ENCODE results near the gene SRGAP2C. TPM values are rescaled to one million over a fixed set of nuclear protein-coding genes. Genes with fewer than 3 reads are reported as not detected.
"Not testable (repeated sequence)": the region's sequence is repeated elsewhere in the genome, so short reads cannot be mapped to it uniquely, and the experiment has no call there.

SRGAP2C gene
- polyA plus RNA-seq, 1 donor from 2014 or later = 10.0 TPM

- H3K9ac ChIP-seq (ENCODE audit: low read length); H3F3A ChIP-seq (ENCODE audit: insufficient read depth, low read length, poor library complexity, severe bottlenecking); H3K27ac ChIP-seq (ENCODE audit: low read length); H3K4me2 ChIP-seq (ENCODE audit: low read length); H4K20me1 ChIP-seq (ENCODE audit: insufficient read depth); H3K79me2 ChIP-seq (replicated peaks; ENCODE audit: insufficient read depth, low read length); H3K4me3 ChIP-seq (ENCODE audit: low read length); H2AFZ ChIP-seq (ENCODE audit: low read depth, low read length); H3K9me3 ChIP-seq (ENCODE audit: low read length); H3K9me2 ChIP-seq (ENCODE audit: insufficient read depth, low read length); H3K27me3 ChIP-seq (ENCODE audit: insufficient read depth, low read depth, low read length); H3K36me3 ChIP-seq (ENCODE audit: insufficient read depth, low read length): not testable (repeated sequence)
These were observed 171.1 kb downstream of the SRGAP2C start for GRCh38 chr1:121355711-121356420.

GRCh38 chr1:121356819-121357218 is 172.0 kb downstream of the SRGAP2C start:
- H3K9ac ChIP-seq (ENCODE audit: low read length); H3K36me3 ChIP-seq (ENCODE audit: insufficient read depth, low read length); H3K9me2 ChIP-seq (ENCODE audit: insufficient read depth, low read length); H3K27ac ChIP-seq (ENCODE audit: low read length); H3K4me3 ChIP-seq (ENCODE audit: low read length); H3F3A ChIP-seq (ENCODE audit: insufficient read depth, low read length, poor library complexity, severe bottlenecking); H3K79me2 ChIP-seq (replicated peaks; ENCODE audit: insufficient read depth, low read length); H3K4me2 ChIP-seq (ENCODE audit: low read length); H3K27me3 ChIP-seq (ENCODE audit: insufficient read depth, low read depth, low read length); H3K9me3 ChIP-seq (ENCODE audit: low read length); H4K20me1 ChIP-seq (ENCODE audit: insufficient read depth); H2AFZ ChIP-seq (ENCODE audit: low read depth, low read length): not testable (repeated sequence)

GRCh38 chr1:121360531-121360930 is 175.8 kb downstream of the SRGAP2C start:
- not testable (repeated sequence) for H4K20me1 ChIP-seq (ENCODE audit: insufficient read depth); H3K4me3 ChIP-seq (ENCODE audit: low read length); H3K27ac ChIP-seq (ENCODE audit: low read length); H3K9me3 ChIP-seq (ENCODE audit: low read length); H3K36me3 ChIP-seq (ENCODE audit: insufficient read depth, low read length); H3K4me2 ChIP-seq (ENCODE audit: low read length); H3K9ac ChIP-seq (ENCODE audit: low read length); H3K27me3 ChIP-seq (ENCODE audit: insufficient read depth, low read depth, low read length); H3F3A ChIP-seq (ENCODE audit: insufficient read depth, low read length, poor library complexity, severe bottlenecking); H3K9me2 ChIP-seq (ENCODE audit: insufficient read depth, low read length); H2AFZ ChIP-seq (ENCODE audit: low read depth, low read length); H3K79me2 ChIP-seq (replicated peaks; ENCODE audit: insufficient read depth, low read length)

DNA sequence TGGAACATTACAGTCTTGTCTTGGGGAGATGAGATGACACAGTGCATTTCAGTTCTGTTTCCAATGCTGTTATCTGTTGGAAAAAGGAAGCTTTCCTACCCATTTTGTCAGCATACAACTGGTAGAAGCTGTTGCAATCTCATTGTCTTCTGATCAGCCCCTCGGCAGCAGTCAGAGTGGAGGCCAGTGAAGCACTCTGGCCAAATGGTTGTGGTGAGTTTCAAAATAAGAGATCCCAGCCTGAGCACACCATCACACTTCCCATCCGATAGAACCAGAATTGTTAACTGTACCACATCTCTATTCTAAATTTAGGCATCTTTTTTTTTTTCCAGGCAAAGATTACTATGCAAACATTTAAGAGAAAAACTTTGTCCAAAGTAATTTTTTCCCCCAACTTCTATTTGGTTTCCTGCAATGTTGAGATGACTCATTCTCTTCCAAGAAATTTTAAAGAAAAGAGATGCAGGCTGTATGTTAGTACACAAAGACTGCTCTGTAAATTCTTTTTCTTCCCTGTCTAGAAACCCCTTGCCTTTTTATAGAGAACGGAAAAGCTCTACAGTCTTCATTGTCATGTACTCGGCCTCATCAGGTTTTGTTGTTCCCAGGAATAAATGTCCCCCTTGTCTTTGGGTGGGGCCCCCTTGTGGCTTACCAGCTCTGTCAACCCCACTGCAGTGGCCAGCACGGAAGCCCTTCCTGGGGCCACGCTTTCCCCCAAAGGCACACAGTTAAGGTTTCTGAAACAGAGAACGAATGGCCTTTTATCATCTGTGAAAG is 176.9 kb downstream of the SRGAP2C start:
- H3K79me2 ChIP-seq (replicated peaks; ENCODE audit: insufficient read depth, low read length); H3K4me3 ChIP-seq (ENCODE audit: low read length); H2AFZ ChIP-seq (ENCODE audit: low read depth, low read length); H3K9me2 ChIP-seq (ENCODE audit: insufficient read depth, low read length); H3F3A ChIP-seq (ENCODE audit: insufficient read depth, low read length, poor library complexity, severe bottlenecking); H4K20me1 ChIP-seq (ENCODE audit: insufficient read depth); H3K9ac ChIP-seq (ENCODE audit: low read length); H3K27me3 ChIP-seq (ENCODE audit: insufficient read depth, low read depth, low read length); H3K27ac ChIP-seq (ENCODE audit: low read length); H3K9me3 ChIP-seq (ENCODE audit: low read length); H3K36me3 ChIP-seq (ENCODE audit: insufficient read depth, low read length); H3K4me2 ChIP-seq (ENCODE audit: low read length): not testable (repeated sequence)

DNA sequence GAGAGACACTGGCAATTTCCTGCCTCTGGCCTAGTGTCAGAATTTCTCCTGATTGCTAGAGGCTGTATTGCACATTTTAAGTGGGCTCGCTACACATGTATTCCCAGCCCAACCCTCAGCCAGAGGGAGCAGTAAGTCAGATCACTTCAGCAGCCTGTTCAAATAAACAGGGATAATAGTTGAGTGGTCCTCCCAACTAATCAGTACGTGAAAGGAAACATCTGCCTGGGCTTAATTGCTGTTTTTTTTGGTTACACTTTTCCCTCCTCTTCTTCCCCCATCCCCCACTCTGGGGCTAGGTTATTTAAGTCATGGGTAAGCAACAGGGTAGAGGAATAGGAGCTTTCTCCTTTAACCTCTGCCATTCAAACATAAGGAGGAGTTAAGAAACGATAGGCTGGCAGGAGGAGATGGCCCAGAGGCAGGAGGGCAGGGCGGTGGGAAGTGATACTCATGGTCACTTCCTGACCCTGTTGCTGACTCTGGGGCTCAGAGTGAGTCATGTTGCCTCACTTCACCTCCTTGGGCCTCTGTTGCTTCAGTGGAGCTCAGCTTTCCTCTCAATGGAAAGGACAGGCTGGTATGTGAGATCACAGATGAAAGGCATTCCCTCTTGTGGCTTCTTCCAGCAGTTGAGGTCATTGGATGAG is 177.6 kb downstream of the SRGAP2C start:
- H3K4me3 ChIP-seq (ENCODE audit: low read length); H4K20me1 ChIP-seq (ENCODE audit: insufficient read depth); H3K9me3 ChIP-seq (ENCODE audit: low read length); H3F3A ChIP-seq (ENCODE audit: insufficient read depth, low read length, poor library complexity, severe bottlenecking); H2AFZ ChIP-seq (ENCODE audit: low read depth, low read length); H3K27ac ChIP-seq (ENCODE audit: low read length); H3K79me2 ChIP-seq (replicated peaks; ENCODE audit: insufficient read depth, low read length); H3K9me2 ChIP-seq (ENCODE audit: insufficient read depth, low read length); H3K9ac ChIP-seq (ENCODE audit: low read length); H3K4me2 ChIP-seq (ENCODE audit: low read length); H3K27me3 ChIP-seq (ENCODE audit: insufficient read depth, low read depth, low read length); H3K36me3 ChIP-seq (ENCODE audit: insufficient read depth, low read length): not testable (repeated sequence)

- not testable (repeated sequence) for H3K27me3 ChIP-seq (ENCODE audit: insufficient read depth, low read depth, low read length); H3K9me3 ChIP-seq (ENCODE audit: low read length); H3K79me2 ChIP-seq (replicated peaks; ENCODE audit: insufficient read depth, low read length); H3K36me3 ChIP-seq (ENCODE audit: insufficient read depth, low read length); H3K27ac ChIP-seq (ENCODE audit: low read length); H3K4me2 ChIP-seq (ENCODE audit: low read length); H3K4me3 ChIP-seq (ENCODE audit: low read length); H3K9me2 ChIP-seq (ENCODE audit: insufficient read depth, low read length); H2AFZ ChIP-seq (ENCODE audit: low read depth, low read length); H3K9ac ChIP-seq (ENCODE audit: low read length); H3F3A ChIP-seq (ENCODE audit: insufficient read depth, low read length, poor library complexity, severe bottlenecking); H4K20me1 ChIP-seq (ENCODE audit: insufficient read depth)
These were observed 180.5 kb downstream of the SRGAP2C start for GRCh38 chr1:121365316-121365715.

DNA sequence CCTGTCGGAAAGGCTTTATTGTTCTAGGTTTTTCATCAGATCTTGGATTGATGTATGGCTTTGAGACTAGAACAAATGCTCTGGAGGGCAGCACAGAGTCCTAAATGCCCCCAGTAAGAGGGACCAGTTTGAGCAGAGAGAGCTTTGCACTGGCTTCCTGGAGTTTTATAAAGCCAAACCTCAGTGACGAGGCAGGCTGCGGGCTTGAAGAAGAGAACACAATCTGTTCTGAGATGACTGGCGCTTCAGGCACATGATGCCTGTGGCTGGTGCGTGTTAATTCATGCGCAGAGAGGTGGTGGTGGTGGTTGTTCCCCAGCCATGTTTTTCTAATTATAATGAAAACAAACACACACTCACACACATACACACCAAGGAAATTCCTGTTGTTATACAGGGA is 180.9 kb downstream of the SRGAP2C start:
- H4K20me1 ChIP-seq (ENCODE audit: insufficient read depth); H3K27ac ChIP-seq (ENCODE audit: low read length): not testable (repeated sequence)

DNA sequence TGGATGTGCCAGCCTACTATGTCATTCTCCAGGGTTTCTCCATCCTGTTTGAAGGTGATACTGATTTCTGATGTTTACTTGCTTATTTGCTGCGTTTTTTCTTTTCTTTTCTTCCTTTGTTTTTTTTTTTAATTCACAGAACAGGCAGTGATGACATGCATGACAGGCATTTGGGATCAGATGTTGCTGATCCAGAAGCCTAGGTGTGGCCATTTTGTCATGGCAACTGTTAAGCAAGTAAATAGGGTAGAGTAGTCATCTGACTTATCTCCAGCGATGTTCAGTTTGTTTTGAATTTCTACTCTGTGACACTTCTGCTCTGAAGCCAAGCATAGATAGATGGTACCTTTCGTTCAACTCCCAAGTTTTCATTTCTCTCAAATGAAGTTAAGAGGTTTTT is 181.4 kb downstream of the SRGAP2C start:
- H3K9me3 ChIP-seq (ENCODE audit: low read length); H3K4me2 ChIP-seq (ENCODE audit: low read length); H3K4me3 ChIP-seq (ENCODE audit: low read length); H3K27ac ChIP-seq (ENCODE audit: low read length); H3F3A ChIP-seq (ENCODE audit: insufficient read depth, low read length, poor library complexity, severe bottlenecking); H3K79me2 ChIP-seq (replicated peaks; ENCODE audit: insufficient read depth, low read length); H4K20me1 ChIP-seq (ENCODE audit: insufficient read depth); H3K36me3 ChIP-seq (ENCODE audit: insufficient read depth, low read length); H3K9ac ChIP-seq (ENCODE audit: low read length); H3K9me2 ChIP-seq (ENCODE audit: insufficient read depth, low read length); H2AFZ ChIP-seq (ENCODE audit: low read depth, low read length); H3K27me3 ChIP-seq (ENCODE audit: insufficient read depth, low read depth, low read length): not testable (repeated sequence)

More for the DNA sequence above, 180.9 kb downstream of the SRGAP2C start:
- H3K4me3 ChIP-seq (ENCODE audit: low read length); H3K36me3 ChIP-seq (ENCODE audit: insufficient read depth, low read length); H3K27me3 ChIP-seq (ENCODE audit: insufficient read depth, low read depth, low read length); H3K4me2 ChIP-seq (ENCODE audit: low read length); H2AFZ ChIP-seq (ENCODE audit: low read depth, low read length); H3K9me3 ChIP-seq (ENCODE audit: low read length); H3F3A ChIP-seq (ENCODE audit: insufficient read depth, low read length, poor library complexity, severe bottlenecking); H3K79me2 ChIP-seq (replicated peaks; ENCODE audit: insufficient read depth, low read length); H3K9me2 ChIP-seq (ENCODE audit: insufficient read depth, low read length); H3K9ac ChIP-seq (ENCODE audit: low read length): not testable (repeated sequence)

Data from neural cell (in vitro differentiated cells).